HUES48 (cell line): ENCODE data around the gene TMEM184B.
A peak's percentile ranks its signal among the peaks of the same experiment; 100 is the strongest.

Experiments used
- H3K27ac ChIP-seq: one replicate; pipeline ENCODE4 v1.7.0; 2013; ENCODE audit warnings: low read depth, low read length, inconsistent platforms
- H3K27me3 ChIP-seq: 2 replicates; pipeline ENCODE4 v1.6.1; 2013; ENCODE audit warnings: mild to moderate bottlenecking, low read length; ENCODE audit not compliant: control insufficient read depth, insufficient read depth
- H3K36me3 ChIP-seq: 2 replicates; pipeline ENCODE4 v1.6.1; 2013; ENCODE audit warnings: low read length; ENCODE audit not compliant: control insufficient read depth, insufficient read depth
- H3K4me1 ChIP-seq: 2 replicates; pipeline ENCODE4 v1.6.1; 2013; ENCODE audit warnings: mild to moderate bottlenecking, low read length; ENCODE audit not compliant: control insufficient read depth, insufficient read depth
- H3K4me3 ChIP-seq: 2 replicates; pipeline ENCODE4 v1.5.1; 2013; ENCODE audit warnings: mild to moderate bottlenecking, low read depth, low read length
- H3K9ac ChIP-seq: 2 replicates; pipeline ENCODE4 v1.6.1; 2013; ENCODE audit warnings: mild to moderate bottlenecking, low read depth, low read length, moderate library complexity
- H3K9me3 ChIP-seq: 2 replicates; pipeline ENCODE4 v1.6.1; 2013; ENCODE audit warnings: low read length; ENCODE audit not compliant: control insufficient read depth, insufficient read depth

The TMEM184B gene

GRCh38 chr22:38272373-38273134 is at the start of gene TMEM184B:
TMEM184B (minus strand) TSS chr22:38273010; CDS start chr22:38247961, 25,049 bp downstream.
- no peaks in the 10 kb centered on the region for H3K9me3 ChIP-seq
- 0 out of 2 replicates have a peak, but pooled peaks cover 14% of the 10 kb centered on the region for H3K36me3 ChIP-seq
- H3K4me1 ChIP-seq = peaks cover 18% of the 10 kb centered on the region
- 0 out of 2 replicates have a peak, but pooled peaks cover 2% of the 10 kb centered on the region for H3K27me3 ChIP-seq
- H3K9ac ChIP-seq = peak within 1 kb of the TSS; percentile 66
- peak within 1 kb of the TSS; percentile 64 for H3K27ac ChIP-seq
- peak within 1 kb of the TSS; percentile 73 for H3K4me3 ChIP-seq

GRCh38 chr22:38320605-38321402 is 48.0 kb upstream of the TMEM184B start:
- Histone ChIP-seq H3K9ac (no peak overlapping the region), H3K36me3 (no peaks in the 10 kb centered on the region), H3K4me1 (peaks cover 28% of the 10 kb centered on the region), H3K4me3 (no peak overlapping the region), H3K9me3 (no peaks in the 10 kb centered on the region), H3K27me3 (no peaks in the 10 kb centered on the region), H3K27ac (no peak overlapping the region)

- Histone ChIP-seq H3K9me3 (no peaks in the 10 kb centered on the region), H3K27me3 (no peaks in the 10 kb centered on the region), H3K4me3 (no peak overlapping the region), H3K9ac (no peak overlapping the region), H3K27ac (peak overlapping the region; percentile 73), H3K4me1 (peaks cover 43% of the 10 kb centered on the region), H3K36me3 (peaks cover 2% of the 10 kb centered on the region; the same call in 1 of the 2 replicates)
Observed at GRCh38 chr22:38318792-38319773, 46.3 kb upstream of the TMEM184B start.

- Histone ChIP-seq H3K4me3 (peak overlapping the region; percentile 70), H3K9ac (peak overlapping the region; percentile 52), H3K27ac (peak overlapping the region; percentile 88), H3K9me3 (no peaks in the 10 kb centered on the region), H3K27me3 (no peaks in the 10 kb centered on the region), H3K36me3 (peaks cover 12% of the 10 kb centered on the region), H3K4me1 (peaks cover 49% of the 10 kb centered on the region)
Observed at GRCh38 chr22:38317995-38318715, 45.3 kb upstream of the TMEM184B start.

- H3K27me3 ChIP-seq = no peaks in the 10 kb centered on the region
- peak within 1 kb of the TSS; percentile 85 for H3K9ac ChIP-seq
- no peaks in the 10 kb centered on the region for H3K9me3 ChIP-seq
- H3K27ac ChIP-seq = peak within 1 kb of the TSS; percentile 96
- H3K4me3 ChIP-seq = peak within 1 kb of the TSS; percentile 92
- peaks cover 45% of the 10 kb centered on the region for H3K4me1 ChIP-seq
- peaks cover 20% of the 10 kb centered on the region for H3K36me3 ChIP-seq
Observed at GRCh38 chr22:38317122-38317994, 44.5 kb upstream of the TMEM184B start, which contains the start of gene CSNK1E. CSNK1E (minus strand) TSS chr22:38317433; CDS start chr22:38314157, 3,276 bp downstream.

GRCh38 chr22:38316364-38317121 is 43.7 kb upstream of the TMEM184B start:
- Histone ChIP-seq H3K27ac (peak overlapping the region; percentile 96), H3K36me3 (peaks cover 28% of the 10 kb centered on the region), H3K4me3 (peak overlapping the region; percentile 92), H3K4me1 (peaks cover 45% of the 10 kb centered on the region), H3K27me3 (no peaks in the 10 kb centered on the region), H3K9me3 (no peaks in the 10 kb centered on the region), H3K9ac (peak overlapping the region; percentile 85)

- Histone ChIP-seq H3K27ac (peak overlapping the region; percentile 96), H3K36me3 (peaks cover 34% of the 10 kb centered on the region), H3K4me1 (peaks cover 45% of the 10 kb centered on the region), H3K27me3 (no peaks in the 10 kb centered on the region), H3K9ac (peak overlapping the region; percentile 85), H3K4me3 (peak overlapping the region; percentile 92), H3K9me3 (no peaks in the 10 kb centered on the region)
Observed at GRCh38 chr22:38315823-38316363, 43.1 kb upstream of the TMEM184B start.

GRCh38 chr22:38314933-38315822 is 42.4 kb upstream of the TMEM184B start:
- H3K9me3 ChIP-seq = no peaks in the 10 kb centered on the region
- peak overlapping the region; percentile 33 for H3K27ac ChIP-seq
- peaks cover 41% of the 10 kb centered on the region for H3K36me3 ChIP-seq
- H3K27me3 ChIP-seq = no peaks in the 10 kb centered on the region
- H3K4me1 ChIP-seq = peaks cover 45% of the 10 kb centered on the region
- peak overlapping the region; percentile 85 for H3K9ac ChIP-seq
- peak overlapping the region; percentile 92 for H3K4me3 ChIP-seq
